H1 (cell line): ENCODE results near the gene KLHL29. TPM values are rescaled to one million over a fixed set of nuclear protein-coding genes. Genes with fewer than 3 reads are reported as not detected.

ENCODE experiments used
- CTCF ChIA-PET: fragments of 300-600 bp; sonication (Branson Sonifier 250); formaldehyde crosslinking; loops from one replicate; lab custom pipeline; 2021; ENCODE audit not compliant: partially characterized antibody; lab: Charles Lee
- POLR2A ChIA-PET: fragments of 300-600 bp; sonication (Branson Sonifier 250); formaldehyde crosslinking; loops from one replicate; lab custom pipeline; 2021; ENCODE audit warnings: inconsistent platforms; ENCODE audit not compliant: partially characterized antibody; lab: Charles Lee
- DNase-seq, 2 experiments: peaks; one replicate each; pipeline versions ENCODE4 v3.0.0 to v3.0.0-alpha.2; 2010 to 2022; ENCODE audit warnings: low spot score in 2 of 2, low read depth in 1 of 2, mixed read lengths in 1 of 2
- FAIRE-seq: peaks from 2 replicates; lab custom pipeline; 2011; peaks lifted over from hg19 to GRCh38; lab: Jason Lieb, UNC
- H2AFZ ChIP-seq: 2 replicates; pipeline ENCODE4 v1.8.1; 2012; ENCODE audit warnings: low read length, inconsistent platforms
- H2AK5ac ChIP-seq: 2 replicates; pipeline ENCODE4 v1.6.1; 2013; ENCODE audit warnings: low read depth, low read length
- H2BK120ac ChIP-seq: replicated peaks from 2 replicates; pipeline ENCODE3; 2013; ENCODE audit warnings: low read depth, low read length, inconsistent platforms
- H2BK12ac ChIP-seq: 2 replicates; pipeline ENCODE4 v1.6.1; 2013; ENCODE audit warnings: low read depth, low read length
- H2BK15ac ChIP-seq: 2 replicates; pipeline ENCODE4 v1.6.1; 2013; ENCODE audit warnings: low read length
- H2BK20ac ChIP-seq: 2 replicates; pipeline ENCODE4 v1.6.1; 2013; ENCODE audit warnings: low read length
- H2BK5ac ChIP-seq: 2 replicates; pipeline ENCODE4 v1.6.1; 2013; ENCODE audit warnings: low read depth, low read length
- H3K14ac ChIP-seq: 2 replicates; pipeline ENCODE4 v1.6.1; 2013; ENCODE audit warnings: inconsistent platforms; ENCODE audit not compliant: insufficient read length
- H3K18ac ChIP-seq: 2 replicates; pipeline ENCODE4 v1.6.1; 2013; ENCODE audit warnings: low read length; ENCODE audit errors: extremely low read depth
- H3K23ac ChIP-seq: 2 replicates; pipeline ENCODE4 v1.6.1; 2013; ENCODE audit warnings: inconsistent platforms; ENCODE audit not compliant: insufficient read length
- H3K23me2 ChIP-seq: 2 replicates; pipeline ENCODE4 v1.6.1; 2013; ENCODE audit warnings: low read depth, low read length
- H3K27ac ChIP-seq: 2 replicates; pipeline ENCODE4 v1.6.1; 2011; ENCODE audit warnings: low read depth, low read length, inconsistent platforms
- H3K27me3 ChIP-seq, 4 experiments: replicated peaks in 1 of 4; 1 replicate in 1 of 4; 2 replicates in 3 of 4; pipeline versions ENCODE4 v1.6.1 to v1.8.1; 2011 to 2013; ENCODE audit warnings: low read length in 3 of 4, mild to moderate bottlenecking in 3 of 4, inconsistent platforms in 2 of 4, mixed read lengths in 2 of 4, moderate library complexity in 1 of 4; ENCODE audit not compliant: control insufficient read depth in 3 of 4, insufficient read depth in 3 of 4; ENCODE audit errors: extremely low read depth in 1 of 4
- H3K36me3 ChIP-seq, 4 experiments: 2 replicates each; pipeline versions ENCODE4 v1.6.1 to v1.8.1; 2011 to 2013; ENCODE audit warnings: mild to moderate bottlenecking in 4 of 4, low read length in 3 of 4, moderate library complexity in 2 of 4, control low read depth in 1 of 4, inconsistent platforms in 1 of 4; ENCODE audit not compliant: insufficient read depth in 4 of 4, control insufficient read depth in 2 of 4
- H3K4ac ChIP-seq: replicated peaks from 2 replicates; pipeline ENCODE3; 2013; ENCODE audit warnings: low read length, low read depth, mixed read lengths, inconsistent platforms; ENCODE audit not compliant: insufficient read length
- H3K4me1 ChIP-seq, 4 experiments: replicated peaks in 1 of 4; 1 replicate in 1 of 4; 2 replicates in 3 of 4; pipeline versions ENCODE4 v1.6.1 to v1.8.1; 2011 to 2013; ENCODE audit warnings: low read length in 3 of 4, inconsistent platforms in 2 of 4, mixed read lengths in 1 of 4; ENCODE audit not compliant: insufficient read depth in 4 of 4, control insufficient read depth in 3 of 4
- H3K4me2 ChIP-seq, 2 experiments: 2 replicates each; pipeline versions ENCODE4 v1.6.1 to v1.8.1; 2011 to 2013; ENCODE audit warnings: low read depth in 2 of 2, low read length in 2 of 2, control low read depth in 1 of 2, inconsistent platforms in 1 of 2, mild to moderate bottlenecking in 1 of 2; ENCODE audit not compliant: insufficient read depth in 1 of 2
- H3K4me3 ChIP-seq, 4 experiments: fragments of 200-600, 300-600 bp in 1 of 4; sonication (generic), shearing (Covaris generic), sonication (Bioruptor Twin) in 1 of 4; 2 replicates each; pipeline versions ENCODE4 v1.5.1 to v1.8.1; 2011 to 2016; ENCODE audit warnings: low read length in 4 of 4, low read depth in 3 of 4, control low read depth in 2 of 4, inconsistent platforms in 2 of 4, mild to moderate bottlenecking in 2 of 4, mixed read lengths in 1 of 4, moderate library complexity in 1 of 4; ENCODE audit not compliant: insufficient read depth in 2 of 4; ENCODE audit errors: extremely low read depth in 1 of 4
- H3K56ac ChIP-seq: replicated peaks from 2 replicates; pipeline ENCODE3; 2013; ENCODE audit warnings: low read depth, mild to moderate bottlenecking, mixed read lengths, low read length, inconsistent platforms; ENCODE audit not compliant: insufficient read length
- H3K79me1 ChIP-seq: 2 replicates; pipeline ENCODE4 v1.6.1; 2013; ENCODE audit warnings: low read depth, low read length, control low read depth
- H3K79me2 ChIP-seq, 2 experiments: 2 replicates each; pipeline versions ENCODE4 v1.6.1 to v1.8.1; 2012 to 2013; ENCODE audit warnings: low read length in 2 of 2, mild to moderate bottlenecking in 2 of 2, inconsistent platforms in 1 of 2; ENCODE audit not compliant: insufficient read depth in 2 of 2, control insufficient read depth in 1 of 2
- H3K9ac ChIP-seq, 4 experiments: replicated peaks in 1 of 4; 1 replicate in 1 of 4; 2 replicates in 3 of 4; pipeline versions ENCODE4 v1.6.1 to v1.8.1; 2011 to 2013; ENCODE audit warnings: low read depth in 3 of 4, low read length in 3 of 4, control low read depth in 2 of 4, mild to moderate bottlenecking in 2 of 4, moderate library complexity in 2 of 4, inconsistent platforms in 1 of 4; ENCODE audit errors: extremely low read depth in 1 of 4
- H3K9me3 ChIP-seq, 2 experiments: 2 replicates each; pipeline versions ENCODE4 v1.6.1 to v1.8.1; 2012 to 2013; ENCODE audit warnings: mild to moderate bottlenecking in 2 of 2, moderate library complexity in 2 of 2, control low read depth in 1 of 2, inconsistent platforms in 1 of 2, low read depth in 1 of 2, low read length in 1 of 2, mixed read lengths in 1 of 2; ENCODE audit not compliant: insufficient read depth in 2 of 2
- H4K20me1 ChIP-seq, 2 experiments: replicated peaks in 1 of 2; 2 replicates each; pipeline versions ENCODE3 to v1.8.1; 2011 to 2013; ENCODE audit warnings: inconsistent platforms in 2 of 2, low read length in 2 of 2, mild to moderate bottlenecking in 1 of 2; ENCODE audit not compliant: insufficient read depth in 2 of 2, control insufficient read depth in 1 of 2
- H4K5ac ChIP-seq: 2 replicates; pipeline ENCODE4 v1.6.1; 2013; ENCODE audit warnings: low read length, low read depth, mixed read lengths, inconsistent platforms; ENCODE audit not compliant: insufficient read length
- H4K8ac ChIP-seq: 2 replicates; pipeline ENCODE4 v1.8.0; 2013; ENCODE audit warnings: mild to moderate bottlenecking, moderate library complexity, low read length, inconsistent platforms; ENCODE audit not compliant: insufficient read depth; ENCODE audit errors: extremely low read depth
- H4K91ac ChIP-seq: replicated peaks from 2 replicates; pipeline ENCODE3; 2013; ENCODE audit warnings: low read length, mixed read lengths, inconsistent platforms; ENCODE audit not compliant: insufficient read length
- GTF2F1 ChIP-seq: IDR thresholded peaks from 2 replicates; pipeline ENCODE4 v1.6.1; 2012; ENCODE audit warnings: low read depth, low read length, improper control_type of control experiment, borderline replicate concordance
- KDM4A ChIP-seq: IDR thresholded peaks from one replicate; pipeline ENCODE4 v1.7.1; 2012; ENCODE audit warnings: low read depth, mild to moderate bottlenecking, moderate library complexity, low read length, inconsistent platforms; ENCODE audit not compliant: severe bottlenecking
- RFX5 ChIP-seq: IDR thresholded peaks from 2 replicates; pipeline ENCODE4 v1.6.1; 2011; ENCODE audit warnings: low read depth, low read length, improper control_type of control experiment, borderline replicate concordance
- RNF2 ChIP-seq: fragments of 200-900, 300-1000 bp; sonication (generic); IDR thresholded peaks from 2 replicates; pipeline ENCODE4 v1.7.1; 2016; ENCODE audit warnings: borderline replicate concordance, low read depth, mild to moderate bottlenecking, antibody characterized with exemption, low read length; ENCODE audit not compliant: poor library complexity, severe bottlenecking; ENCODE audit errors: missing control alignments
- RXRA ChIP-seq: IDR thresholded peaks from 2 replicates; pipeline ENCODE4 v1.6.1; 2011; ENCODE audit warnings: low read depth, mild to moderate bottlenecking, low read length, moderate library complexity; ENCODE audit not compliant: insufficient read depth
- SP2 ChIP-seq: IDR thresholded peaks from 2 replicates; pipeline ENCODE4 v1.6.1; 2012; ENCODE audit warnings: mild to moderate bottlenecking, low read length, inconsistent platforms
- SRF ChIP-seq: IDR thresholded peaks from 2 replicates; pipeline ENCODE4 v1.6.1; 2011; ENCODE audit warnings: mild to moderate bottlenecking, low read depth, low read length, moderate library complexity
- TBP ChIP-seq: IDR thresholded peaks from 2 replicates; pipeline ENCODE4 v1.6.1; 2011; ENCODE audit warnings: low read depth, low read length, improper control_type of control experiment
- WGBS, 2 experiments: shearing (Covaris generic) in 1 of 2; methylation state at CpG; one replicate each; pipeline versions ENCODE4 v1.1.6 to v1.1.7; 2013 to 2015; ENCODE audit warnings: low lambda C conversion rate in 2 of 2, mixed read lengths in 2 of 2, inconsistent platforms in 1 of 2, low coverage in 1 of 2, missing lambda C conversion rate in 1 of 2; ENCODE audit not compliant: insufficient replicate concordance in 2 of 2, insufficient coverage in 1 of 2, insufficient read length in 1 of 2; ENCODE audit errors: extremely low coverage in 1 of 2, missing lambda C conversion rate in 1 of 2; 5-methylcytosine and 5-hydroxymethylcytosine counted together
- polyA plus RNA-seq, 7 experiments: library from polyadenylated mRNA; depleted of rRNA in 3 of 7; stranded (reverse) in 5 of 7; unstranded in 2 of 7; fragments of >200 nt in 5 of 7; fragments of 200-250 nt in 2 of 7; gene quantifications; 1 replicate in 5 of 7; 2 replicates in 1 of 7; 4 replicates in 1 of 7; pipeline versions ENCODE4 v1.2.1 to v1.2.3, GENCODE V29; 2011 to 2013; ENCODE audit warnings: missing spikeins in 2 of 7, mixed read lengths in 2 of 7
- total RNA-seq: library from RNA; stranded (reverse); fragmentation: NEBNext Ultra II Directional; extraction: Animal tissue kit (Norgen Biotek cat#: 25700); gene quantifications from 2 replicates; pipeline ENCODE4 v1.2.1, GENCODE V29; 2021

Gene KLHL29
- total and polyA plus RNA-seq, 2 of the 8 experiments (the other 6 are each of a cell fraction or from before 2014, with no cell fraction given): 1.1 to 4.7 TPM

DNA sequence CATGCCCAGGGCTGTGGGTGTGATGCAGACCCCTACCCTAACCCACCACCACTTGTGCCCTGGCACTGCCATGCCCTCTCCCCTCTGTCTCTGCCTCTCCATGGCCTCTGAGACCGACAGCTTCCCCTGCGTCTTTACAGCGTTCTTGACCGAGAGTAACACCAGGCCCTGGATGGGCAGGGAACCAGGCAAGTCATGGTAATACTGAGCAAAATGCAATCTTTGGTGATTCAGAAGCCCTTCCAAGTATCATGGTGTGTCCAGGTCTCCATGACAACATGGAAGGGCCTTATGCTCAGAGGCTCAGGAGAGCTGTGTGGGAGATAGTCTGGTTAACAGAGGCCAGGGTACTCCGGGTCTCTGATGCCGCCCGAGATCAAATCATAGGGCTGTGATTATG is 176.1 kb downstream of the KLHL29 start:
- Histone ChIP-seq H2BK120ac (no peak overlapping the region), H3K79me1 (no peaks in the 10 kb centered on the region; the same call in 1 of the 2 replicates), H3K27ac (no peak overlapping the region), H2BK5ac (no peak overlapping the region), H3K4me2 (no peak overlapping the region), H3K23ac (no peak overlapping the region), H4K8ac (no peak overlapping the region; the same call in 1 of the 2 replicates), H2AFZ (no peak overlapping the region)
- POLR2A ChIA-PET: no interaction called here
- no peak for DNase-seq
- TF ChIP-seq KDM4A: no peak
- no peak for TF ChIP-seq TBP
- TF ChIP-seq RNF2: no peak
- TF ChIP-seq RXRA: no peak
- no peak for TF ChIP-seq SP2
- TF ChIP-seq GTF2F1: no peak
- no peak for TF ChIP-seq SRF
- TF ChIP-seq RFX5: no peak
- TF ChIP-seq, all 59 proteins: peak for 0
- Histone ChIP-seq H3K9ac (no peak overlapping the region), H4K91ac (no peak overlapping the region), H2BK15ac (no peak overlapping the region), H3K27me3 (no peaks in the 10 kb centered on the region; a peak in 1 of 7 replicates), H3K36me3 (no peaks in the 10 kb centered on the region), H3K18ac (no peak overlapping the region), H3K79me2 (no peaks in the 10 kb centered on the region), H2BK12ac (no peak overlapping the region), H3K23me2 (no peaks in the 10 kb centered on the region), H3K4me1 (peaks cover 0 to 7% (median 5%) of the 10 kb centered on the region in 4 experiments; a peak in 4 of 7 replicates), H4K20me1 (no peaks in the 10 kb centered on the region), H3K14ac (no peak overlapping the region), H2BK20ac (no peak overlapping the region), H4K5ac (no peak overlapping the region), H3K4ac (no peak overlapping the region), H3K4me3 (no peak overlapping the region), H3K9me3 (no peaks in the 10 kb centered on the region), H2AK5ac (no peak overlapping the region), H3K56ac (no peak overlapping the region)
- CTCF ChIA-PET: interaction anchor here (1.2 to 1.5 kb wide), 2 partner anchors 18 to 64 kb away, joined by 3 to 7 read pairs; no protein-coding TSS in a partner anchor
- FAIRE-seq: no peak
- 97% methylated on average over 7 of the region's 7 CpGs; no CpG with 5 or more reads in 1 of the 2 experiments for WGBS, 2 experiments
